ENCODE results near the gene FNDC3B. TPM values are rescaled to one million over a fixed set of nuclear protein-coding genes. Genes with fewer than 3 reads are reported as not detected.

Gene FNDC3B
- total and polyA plus RNA-seq, 4 donors: 13.3 to 175 (median 100) TPM

DNA sequence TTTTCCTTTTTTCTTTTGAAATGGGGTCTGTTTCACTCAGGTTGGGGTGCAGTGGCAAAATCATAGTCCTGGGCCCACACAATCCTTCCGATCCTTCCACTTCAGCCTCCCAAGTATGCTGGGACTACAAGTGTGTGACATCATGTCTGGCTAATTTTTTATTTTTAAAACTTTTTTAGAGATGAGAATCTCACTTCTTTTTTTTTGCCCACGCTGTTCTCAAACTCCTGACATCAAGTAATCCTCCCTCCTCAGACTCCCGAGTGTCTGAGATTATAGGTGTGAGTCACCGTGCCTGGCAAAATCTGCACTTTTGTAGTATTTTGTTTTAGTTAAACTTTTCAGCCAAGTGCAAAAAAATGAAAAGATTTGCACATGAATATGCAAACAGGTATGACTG, 171.0 kb downstream of the FNDC3B start:
- Histone ChIP-seq H3K27me3 (ENCODE audit: control insufficient read depth in 3 of 3, insufficient read depth in 3 of 3, low read length in 2 of 3) (no peaks in the 10 kb centered on the region), H3K9ac (ENCODE audit: insufficient read depth in 1 of 2, low read length in 2 of 2) (no peak overlapping the region), H3K4me3 (no peak overlapping the region), H3K4me1 (ENCODE audit: control insufficient read depth in 5 of 5, insufficient read depth in 5 of 5, low read length in 5 of 5) (peaks cover 6 to 36% (median 11%) of the 10 kb centered on the region in 5 donors), H3K36me3 (ENCODE audit: control insufficient read depth in 4 of 4, insufficient read depth in 4 of 4, low read length in 4 of 4) (no peaks in the 10 kb centered on the region), H3K27ac (ENCODE audit: low read depth in 1 of 2, low read length in 1 of 2) (peak overlapping the region in 1 of 2 donors; percentile 5), H3K9me3 (ENCODE audit: control insufficient read depth in 4 of 4, insufficient read depth in 3 of 4, low read length in 3 of 4) (no peaks in the 10 kb centered on the region)
- ATAC-seq (ENCODE audit: insufficient read depth, low FRiP score) (no peak), DNase-seq (no peak)
- 70 to 74% methylated on average over 4 of the region's 4 CpGs for WGBS, 2 donors
- TF ChIP-seq, protein P1, sequence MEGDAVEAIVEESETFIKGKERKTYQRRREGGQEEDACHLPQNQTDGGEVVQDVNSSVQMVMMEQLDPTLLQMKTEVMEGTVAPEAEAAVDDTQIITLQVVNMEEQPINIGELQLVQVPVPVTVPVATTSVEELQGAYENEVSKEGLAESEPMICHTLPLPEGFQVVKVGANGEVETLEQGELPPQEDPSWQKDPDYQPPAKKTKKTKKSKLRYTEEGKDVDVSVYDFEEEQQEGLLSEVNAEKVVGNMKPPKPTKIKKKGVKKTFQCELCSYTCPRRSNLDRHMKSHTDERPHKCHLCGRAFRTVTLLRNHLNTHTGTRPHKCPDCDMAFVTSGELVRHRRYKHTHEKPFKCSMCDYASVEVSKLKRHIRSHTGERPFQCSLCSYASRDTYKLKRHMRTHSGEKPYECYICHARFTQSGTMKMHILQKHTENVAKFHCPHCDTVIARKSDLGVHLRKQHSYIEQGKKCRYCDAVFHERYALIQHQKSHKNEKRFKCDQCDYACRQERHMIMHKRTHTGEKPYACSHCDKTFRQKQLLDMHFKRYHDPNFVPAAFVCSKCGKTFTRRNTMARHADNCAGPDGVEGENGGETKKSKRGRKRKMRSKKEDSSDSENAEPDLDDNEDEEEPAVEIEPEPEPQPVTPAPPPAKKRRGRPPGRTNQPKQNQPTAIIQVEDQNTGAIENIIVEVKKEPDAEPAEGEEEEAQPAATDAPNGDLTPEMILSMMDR (IDR thresholded peaks at IDR 0.05; ENCODE audit: control extremely low read depth, extremely low read depth): no peak

GRCh38 chr3:172211123-172211522, 171.7 kb downstream of the FNDC3B start:
- no peaks in the 10 kb centered on the region for H3K36me3 ChIP-seq (ENCODE audit: control insufficient read depth in 4 of 4, insufficient read depth in 4 of 4, low read length in 4 of 4)
- 82 to 86% methylated on average over 2 of the region's 2 CpGs for WGBS, 2 donors

DNA sequence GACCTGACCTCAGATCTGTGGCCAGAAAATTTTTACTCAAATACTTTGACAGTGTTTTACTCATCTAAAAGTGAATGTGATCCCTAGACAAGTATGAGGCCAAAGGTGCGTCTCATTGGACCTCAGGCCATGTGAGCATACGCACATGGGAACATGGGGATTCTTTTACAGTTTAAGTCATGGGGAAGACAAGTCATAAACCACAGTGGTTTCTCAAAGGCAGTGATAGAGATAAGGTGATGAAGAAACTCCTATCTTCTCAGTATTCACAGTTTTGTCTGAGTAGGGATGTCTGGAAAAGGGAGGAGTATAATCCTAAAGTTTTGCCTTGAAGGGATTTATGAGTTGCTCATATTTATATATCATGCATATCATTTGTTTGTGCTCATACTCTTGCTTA, 173.8 kb downstream of the FNDC3B start:
- H3K36me3 ChIP-seq (ENCODE audit: control insufficient read depth in 4 of 4, insufficient read depth in 4 of 4, low read length in 4 of 4): no peaks in the 10 kb centered on the region
- no peaks in the 10 kb centered on the region for H3K9me3 ChIP-seq (ENCODE audit: control insufficient read depth in 4 of 4, insufficient read depth in 3 of 4, low read length in 3 of 4)
- H3K27me3 ChIP-seq (ENCODE audit: control insufficient read depth in 3 of 3, insufficient read depth in 3 of 3, low read length in 2 of 3): no peaks in the 10 kb centered on the region
- ATAC-seq (ENCODE audit: insufficient read depth, low FRiP score) (no peak), DNase-seq (no peak)
- no peak overlapping the region for H3K9ac ChIP-seq (ENCODE audit: insufficient read depth in 1 of 2, low read length in 2 of 2)
- H3K4me3 ChIP-seq: no peak overlapping the region
- TF ChIP-seq, protein P1 (IDR thresholded peaks at IDR 0.05; ENCODE audit: control extremely low read depth, extremely low read depth): no peak
- 82 to 85% methylated on average over 2 of the region's 2 CpGs for WGBS, 2 donors
- H3K4me1 ChIP-seq (ENCODE audit: control insufficient read depth in 5 of 5, insufficient read depth in 5 of 5, low read length in 5 of 5): peaks cover 7 to 42% (median 12%) of the 10 kb centered on the region in 5 donors
- no peak overlapping the region for H3K27ac ChIP-seq (ENCODE audit: low read depth in 1 of 2, low read length in 1 of 2)

More at GRCh38 chr3:172211123-172211522, 171.7 kb downstream of the FNDC3B start:
- Histone ChIP-seq H3K4me1 (ENCODE audit: control insufficient read depth in 5 of 5, insufficient read depth in 5 of 5, low read length in 5 of 5) (peaks cover 6 to 37% (median 11%) of the 10 kb centered on the region in 5 donors), H3K9me3 (ENCODE audit: control insufficient read depth in 4 of 4, insufficient read depth in 3 of 4, low read length in 3 of 4) (no peaks in the 10 kb centered on the region), H3K27me3 (ENCODE audit: control insufficient read depth in 3 of 3, insufficient read depth in 3 of 3, low read length in 2 of 3) (no peaks in the 10 kb centered on the region), H3K4me3 (no peak overlapping the region), H3K27ac (ENCODE audit: low read depth in 1 of 2, low read length in 1 of 2) (no peak overlapping the region), H3K9ac (ENCODE audit: insufficient read depth in 1 of 2, low read length in 2 of 2) (no peak overlapping the region)
- TF ChIP-seq, protein P1 (IDR thresholded peaks at IDR 0.05; ENCODE audit: control extremely low read depth, extremely low read depth): no peak
- DNase-seq (no peak), ATAC-seq (ENCODE audit: insufficient read depth, low FRiP score) (no peak)

DNA sequence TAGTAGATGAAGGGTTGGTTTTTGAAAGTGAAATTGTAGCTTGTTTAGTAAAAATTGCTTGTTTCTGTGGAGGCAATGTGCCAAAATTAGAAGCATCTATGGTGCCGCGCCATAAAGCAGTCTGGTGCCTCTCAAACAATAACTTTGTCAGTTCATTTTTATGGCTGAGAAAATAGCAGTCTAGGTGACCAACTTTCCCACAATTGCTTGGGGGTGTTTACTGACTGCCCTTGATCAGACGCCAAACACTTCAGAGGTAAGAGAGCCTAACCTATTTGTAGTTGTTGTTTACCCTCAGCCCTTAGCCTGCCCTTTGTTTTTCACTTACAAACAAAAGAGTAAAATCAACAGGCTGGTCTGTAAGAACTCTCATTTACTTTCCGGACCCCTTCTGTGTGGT, 174.5 kb downstream of the FNDC3B start:
- Histone ChIP-seq H3K4me3 (no peak overlapping the region), H3K4me1 (ENCODE audit: control insufficient read depth in 5 of 5, insufficient read depth in 5 of 5, low read length in 5 of 5) (peaks cover 7 to 49% (median 11%) of the 10 kb centered on the region in 5 donors)
- ATAC-seq (ENCODE audit: insufficient read depth, low FRiP score): no peak

More for the DNA sequence above, 174.5 kb downstream of the FNDC3B start:
- Histone ChIP-seq H3K9ac (ENCODE audit: insufficient read depth in 1 of 2, low read length in 2 of 2) (no peak overlapping the region), H3K27ac (ENCODE audit: low read depth in 1 of 2, low read length in 1 of 2) (no peak overlapping the region), H3K27me3 (ENCODE audit: control insufficient read depth in 3 of 3, insufficient read depth in 3 of 3, low read length in 2 of 3) (no peaks in the 10 kb centered on the region), H3K9me3 (ENCODE audit: control insufficient read depth in 4 of 4, insufficient read depth in 3 of 4, low read length in 3 of 4) (no peaks in the 10 kb centered on the region), H3K36me3 (ENCODE audit: control insufficient read depth in 4 of 4, insufficient read depth in 4 of 4, low read length in 4 of 4) (no peaks in the 10 kb centered on the region)
- peak in 2 of 3 donors; percentile 48 to 52 for DNase-seq
- TF ChIP-seq, protein P1 (IDR thresholded peaks at IDR 0.05; ENCODE audit: control extremely low read depth, extremely low read depth): no peak
- 65 to 83% methylated on average over 4 of the region's 4 CpGs for WGBS, 2 donors

Measured in lung (tissue), 12 donors.